Measurements from ENCODE around the gene CTAGE4.
"Not testable (repeated sequence)": the region's sequence is repeated elsewhere in the genome, so short reads cannot be mapped to it uniquely, and the experiment has no call there.

Gene CTAGE4

GRCh38 chr7:144183166-144183565 is at the start of gene CTAGE4:
Gene CTAGE4, plus strand, starts transcription at chr7:144183466. Its CDS starts 38 bp downstream, at chr7:144183504.
- not testable (repeated sequence) for H3K36me3 ChIP-seq (ENCODE audit: insufficient read depth); H4K20me1 ChIP-seq (ENCODE audit: insufficient read depth); H3K79me2 ChIP-seq (ENCODE audit: insufficient read depth, low read depth); H3K27me3 ChIP-seq (ENCODE audit: insufficient read depth, low read depth); H3K9ac ChIP-seq; H3K4me3 ChIP-seq (IDR thresholded peaks at IDR 0.05; ENCODE audit: insufficient read depth, low read depth, low read length); H3K4me1 ChIP-seq (ENCODE audit: low read depth, poor library complexity, severe bottlenecking); H2AFZ ChIP-seq (ENCODE audit: low read depth); H3K4me2 ChIP-seq; H3K27ac ChIP-seq

DNA sequence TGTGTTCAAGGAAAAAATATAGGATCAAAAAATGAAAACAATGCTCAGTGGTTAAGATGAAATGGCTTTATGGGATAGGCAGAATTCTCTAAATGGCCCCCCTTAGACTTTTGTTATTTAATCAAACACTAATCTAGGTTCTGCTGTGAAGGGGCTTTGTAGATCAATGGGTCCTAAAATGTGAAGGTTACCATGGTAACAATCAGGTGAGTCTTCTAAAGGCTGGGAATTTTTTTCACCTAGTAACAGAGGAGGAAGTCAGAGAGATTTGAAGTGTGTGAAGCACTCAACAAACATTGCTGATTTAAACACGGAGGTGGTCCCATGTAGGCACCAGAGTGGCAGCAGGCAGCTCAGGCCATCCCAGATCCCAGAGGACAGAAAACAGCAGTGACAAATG is 49.1 kb upstream of the CTAGE4 start:
- Histone ChIP-seq H3K79me2 (ENCODE audit: insufficient read depth, low read depth) (no peaks in the 10 kb centered on the region), H2AFZ (ENCODE audit: low read depth) (no peak overlapping the region), H3K36me3 (ENCODE audit: insufficient read depth) (no peaks in the 10 kb centered on the region), H3K27ac (no peak overlapping the region), H3K4me2 (no peak overlapping the region), H4K20me1 (ENCODE audit: insufficient read depth) (no peaks in the 10 kb centered on the region), H3K4me3 (IDR thresholded peaks at IDR 0.05; ENCODE audit: insufficient read depth, low read depth, low read length) (no peak overlapping the region), H3K9ac (no peak overlapping the region), H3K4me1 (ENCODE audit: low read depth, poor library complexity, severe bottlenecking) (no peaks in the 10 kb centered on the region), H3K27me3 (ENCODE audit: insufficient read depth, low read depth) (no peaks in the 10 kb centered on the region)
- TF ChIP-seq CTCF (conservative IDR thresholded peaks at IDR 0.05; ENCODE audit: low read depth, low read length) = no peak

- H3K4me2 ChIP-seq = no peak overlapping the region
- no peaks in the 10 kb centered on the region for H3K79me2 ChIP-seq (ENCODE audit: insufficient read depth, low read depth)
- H3K9ac ChIP-seq = no peak overlapping the region
- no peak for TF ChIP-seq CTCF (conservative IDR thresholded peaks at IDR 0.05; ENCODE audit: low read depth, low read length)
- H3K27ac ChIP-seq = no peak overlapping the region
- no peak overlapping the region for H3K4me3 ChIP-seq (IDR thresholded peaks at IDR 0.05; ENCODE audit: insufficient read depth, low read depth, low read length)
- no peaks in the 10 kb centered on the region for H4K20me1 ChIP-seq (ENCODE audit: insufficient read depth)
- no peaks in the 10 kb centered on the region for H3K36me3 ChIP-seq (ENCODE audit: insufficient read depth)
- no peak overlapping the region for H2AFZ ChIP-seq (ENCODE audit: low read depth)
- no peaks in the 10 kb centered on the region for H3K27me3 ChIP-seq (ENCODE audit: insufficient read depth, low read depth)
- H3K4me1 ChIP-seq (ENCODE audit: low read depth, poor library complexity, severe bottlenecking) = no peaks in the 10 kb centered on the region
Observed at GRCh38 chr7:144137501-144137900, 45.8 kb upstream of the CTAGE4 start.

- no peaks in the 10 kb centered on the region for H4K20me1 ChIP-seq (ENCODE audit: insufficient read depth)
- no peak overlapping the region for H2AFZ ChIP-seq (ENCODE audit: low read depth)
- no peaks in the 10 kb centered on the region for H3K4me1 ChIP-seq (ENCODE audit: low read depth, poor library complexity, severe bottlenecking)
- no peak overlapping the region for H3K4me2 ChIP-seq
- H3K4me3 ChIP-seq (IDR thresholded peaks at IDR 0.05; ENCODE audit: insufficient read depth, low read depth, low read length) = no peak overlapping the region
- H3K27me3 ChIP-seq (ENCODE audit: insufficient read depth, low read depth) = no peaks in the 10 kb centered on the region
- no peak for TF ChIP-seq CTCF (conservative IDR thresholded peaks at IDR 0.05; ENCODE audit: low read depth, low read length)
- no peak overlapping the region for H3K9ac ChIP-seq
- H3K79me2 ChIP-seq (ENCODE audit: insufficient read depth, low read depth) = no peaks in the 10 kb centered on the region
- H3K36me3 ChIP-seq (ENCODE audit: insufficient read depth) = no peaks in the 10 kb centered on the region
- no peak overlapping the region for H3K27ac ChIP-seq
Observed at GRCh38 chr7:144142187-144142586, 41.1 kb upstream of the CTAGE4 start.

- H3K36me3 ChIP-seq (ENCODE audit: insufficient read depth) = no peaks in the 10 kb centered on the region
- no peaks in the 10 kb centered on the region for H4K20me1 ChIP-seq (ENCODE audit: insufficient read depth)
- no peak overlapping the region for H2AFZ ChIP-seq (ENCODE audit: low read depth)
- no peak overlapping the region for H3K4me2 ChIP-seq
- no peaks in the 10 kb centered on the region for H3K27me3 ChIP-seq (ENCODE audit: insufficient read depth, low read depth)
- H3K79me2 ChIP-seq (ENCODE audit: insufficient read depth, low read depth) = no peaks in the 10 kb centered on the region
- H3K4me3 ChIP-seq (IDR thresholded peaks at IDR 0.05; ENCODE audit: insufficient read depth, low read depth, low read length) = no peak overlapping the region
- TF ChIP-seq CTCF (conservative IDR thresholded peaks at IDR 0.05; ENCODE audit: low read depth, low read length) = no peak
- H3K9ac ChIP-seq = no peak overlapping the region
- no peak overlapping the region for H3K27ac ChIP-seq
- no peaks in the 10 kb centered on the region for H3K4me1 ChIP-seq (ENCODE audit: low read depth, poor library complexity, severe bottlenecking)
Observed at GRCh38 chr7:144144426-144144825, 38.8 kb upstream of the CTAGE4 start.
